PFSK-1 (cell line): ENCODE data around the gene VAV2.

Experiments used
- FOXP2 ChIP-seq: optimal IDR thresholded peaks from 2 replicates; pipeline ENCODE3; 2011; ENCODE audit warnings: borderline replicate concordance, control low read depth, inconsistent platforms; ENCODE audit not compliant: insufficient read depth; ENCODE audit errors: extremely low read length, extremely low read depth
- POLR2AphosphoS5 ChIP-seq: IDR thresholded peaks from 2 replicates; pipeline ENCODE4 v1.6.1; 2012; ENCODE audit warnings: low read depth, mild to moderate bottlenecking, control low read depth, low read length, moderate library complexity
- SIN3A ChIP-seq: IDR thresholded peaks from 2 replicates; pipeline ENCODE4 v1.6.1; 2012; ENCODE audit warnings: mild to moderate bottlenecking, low read length, moderate library complexity, borderline replicate concordance; ENCODE audit not compliant: insufficient read depth
- TAF1 ChIP-seq: IDR thresholded peaks from 2 replicates; pipeline ENCODE4 v1.6.1; 2012; ENCODE audit warnings: low read length, control low read depth, borderline replicate concordance; ENCODE audit not compliant: insufficient read depth
- TF ChIP-seq, protein P1 (sequence below), 2 experiments: IDR thresholded peaks; 2 replicates each; pipeline versions ENCODE4 v1.6.1 to v1.8.0; 2011 to 2012; ENCODE audit warnings: low read depth in 2 of 2, low read length in 2 of 2, control low read depth in 1 of 2, inconsistent platforms in 1 of 2, mild to moderate bottlenecking in 1 of 2, moderate library complexity in 1 of 2; ENCODE audit not compliant: insufficient read depth in 1 of 2

DNA sequence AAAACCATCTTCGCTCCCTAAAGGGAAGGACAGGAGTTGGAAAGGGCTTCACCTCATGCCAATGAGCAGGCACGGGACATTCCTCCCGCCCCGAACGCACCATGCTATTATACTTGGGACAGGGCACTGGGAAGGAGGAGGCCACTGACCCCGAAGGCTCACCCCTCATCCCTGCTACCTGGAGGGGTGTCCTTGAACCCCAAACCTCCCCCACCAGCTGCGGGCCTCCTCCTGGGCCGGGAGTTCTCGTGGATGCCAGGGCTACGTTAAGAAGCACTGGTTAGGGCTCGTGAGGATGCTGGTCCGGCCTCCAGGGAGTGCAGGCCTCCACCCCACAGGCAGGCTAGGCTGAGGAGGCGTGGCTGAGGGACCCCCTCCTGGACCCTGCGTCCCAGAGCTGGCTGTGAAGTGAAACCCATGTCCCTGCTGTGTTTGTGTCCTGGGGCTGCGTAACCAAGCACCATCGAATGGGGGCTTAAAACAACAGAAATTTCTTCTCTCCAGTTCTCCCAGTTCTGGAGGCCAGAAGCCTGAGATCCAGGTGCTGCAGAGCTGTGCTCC is 142.9 kb downstream of the VAV2 start:
- TF ChIP-seq POLR2AphosphoS5 (no peak), SIN3A (no peak), TAF1 (no peak), FOXP2 (no peak)
- TF ChIP-seq, protein P1, sequence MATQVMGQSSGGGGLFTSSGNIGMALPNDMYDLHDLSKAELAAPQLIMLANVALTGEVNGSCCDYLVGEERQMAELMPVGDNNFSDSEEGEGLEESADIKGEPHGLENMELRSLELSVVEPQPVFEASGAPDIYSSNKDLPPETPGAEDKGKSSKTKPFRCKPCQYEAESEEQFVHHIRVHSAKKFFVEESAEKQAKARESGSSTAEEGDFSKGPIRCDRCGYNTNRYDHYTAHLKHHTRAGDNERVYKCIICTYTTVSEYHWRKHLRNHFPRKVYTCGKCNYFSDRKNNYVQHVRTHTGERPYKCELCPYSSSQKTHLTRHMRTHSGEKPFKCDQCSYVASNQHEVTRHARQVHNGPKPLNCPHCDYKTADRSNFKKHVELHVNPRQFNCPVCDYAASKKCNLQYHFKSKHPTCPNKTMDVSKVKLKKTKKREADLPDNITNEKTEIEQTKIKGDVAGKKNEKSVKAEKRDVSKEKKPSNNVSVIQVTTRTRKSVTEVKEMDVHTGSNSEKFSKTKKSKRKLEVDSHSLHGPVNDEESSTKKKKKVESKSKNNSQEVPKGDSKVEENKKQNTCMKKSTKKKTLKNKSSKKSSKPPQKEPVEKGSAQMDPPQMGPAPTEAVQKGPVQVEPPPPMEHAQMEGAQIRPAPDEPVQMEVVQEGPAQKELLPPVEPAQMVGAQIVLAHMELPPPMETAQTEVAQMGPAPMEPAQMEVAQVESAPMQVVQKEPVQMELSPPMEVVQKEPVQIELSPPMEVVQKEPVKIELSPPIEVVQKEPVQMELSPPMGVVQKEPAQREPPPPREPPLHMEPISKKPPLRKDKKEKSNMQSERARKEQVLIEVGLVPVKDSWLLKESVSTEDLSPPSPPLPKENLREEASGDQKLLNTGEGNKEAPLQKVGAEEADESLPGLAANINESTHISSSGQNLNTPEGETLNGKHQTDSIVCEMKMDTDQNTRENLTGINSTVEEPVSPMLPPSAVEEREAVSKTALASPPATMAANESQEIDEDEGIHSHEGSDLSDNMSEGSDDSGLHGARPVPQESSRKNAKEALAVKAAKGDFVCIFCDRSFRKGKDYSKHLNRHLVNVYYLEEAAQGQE (IDR thresholded peaks at IDR 0.05; ENCODE audit: insufficient read depth in 1 of 2, low read depth in 2 of 2, low read length in 2 of 2): no peak
